NB4 (cell line): ENCODE results near the gene HARS2.

Experiments used
- CTCF ChIP-seq: IDR thresholded peaks from one replicate; pipeline ENCODE4 v1.5.1; 2012; ENCODE audit warnings: low read depth, low read length
- POLR2A ChIP-seq: IDR thresholded peaks from 2 replicates; pipeline ENCODE4 v1.6.1; 2011; ENCODE audit warnings: mild to moderate bottlenecking; ENCODE audit not compliant: insufficient read length; ENCODE audit errors: extremely low read depth

GRCh38 chr5:140713562-140714094 is 22.4 kb downstream of the HARS2 start:
- TF ChIP-seq CTCF (no peak), POLR2A (no peak)
